HEK293 (cell line): Measurements from ENCODE around the gene B3GNT3.

Experiments used
- CTCF ChIA-PET: fragments of 350-600 bp; formaldehyde crosslinking; extraction: SDS; loops from one replicate; lab custom pipeline; 2021; ENCODE audit warnings: antibody characterized with exemption; lab: Yijun Ruan, JAX
- POLR2A ChIA-PET: fragments of 300-600 bp; formaldehyde crosslinking; extraction: SDS; loops from one replicate; lab custom pipeline; 2020; ENCODE audit warnings: antibody characterized with exemption, inconsistent platforms; lab: Yijun Ruan, JAX
- H3K27ac ChIP-seq: fragments of 200-500 bp; sonication (Bioruptor generic); 2 replicates; pipeline ENCODE4 v1.5.1; 2014; ENCODE audit warnings: low read depth, low read length, control low read depth, inconsistent platforms; ENCODE audit errors: extremely low read depth
- H3K36me3 ChIP-seq, 2 experiments: fragments of 200-500 bp in 1 of 2; sonication (Bioruptor generic) in 1 of 2; 1 replicate in 1 of 2; 2 replicates in 1 of 2; pipeline ENCODE4 v1.5.1; 2014 to 2017; ENCODE audit warnings: inconsistent platforms in 2 of 2, low read length in 2 of 2; ENCODE audit not compliant: control insufficient read depth in 2 of 2, insufficient read depth in 1 of 2
- H3K4me1 ChIP-seq: fragments of 200-500 bp; sonication (Bioruptor generic); 2 replicates; pipeline ENCODE4 v1.5.1; 2014; ENCODE audit warnings: mild to moderate bottlenecking, low read length, inconsistent platforms; ENCODE audit not compliant: control insufficient read depth, insufficient read depth
- H3K4me3 ChIP-seq: 2 replicates; pipeline ENCODE4 v1.5.1; 2011; ENCODE audit warnings: low read depth, mild to moderate bottlenecking, control low read depth, low read length, moderate library complexity
- H3K9me3 ChIP-seq: fragments of 200-500 bp; sonication (Bioruptor generic); 2 replicates; pipeline ENCODE4 v1.5.1; 2014; ENCODE audit warnings: low read depth, low read length, inconsistent platforms; ENCODE audit not compliant: control insufficient read depth, insufficient read depth
- GLI2 ChIP-seq: fragments of 450-650 bp; formaldehyde crosslinking; IDR thresholded peaks from 2 replicates; pipeline ENCODE4; 2017; ENCODE audit warnings: missing biosample characterization, missing genetic modification characterization, low read depth, borderline replicate concordance
- GLIS1 ChIP-seq: fragments of 450-650 bp; formaldehyde crosslinking; IDR thresholded peaks from 2 replicates; pipeline ENCODE4 v1.5.1; 2016; ENCODE audit warnings: missing biosample characterization, missing genetic modification characterization
- KLF10 ChIP-seq: fragments of 450-650 bp; IDR thresholded peaks from 2 replicates; pipeline ENCODE4 v1.5.1; 2018; ENCODE audit warnings: missing biosample characterization, mild to moderate bottlenecking, missing genetic modification characterization
- KLF16 ChIP-seq: fragments of 450-650 bp; formaldehyde crosslinking; IDR thresholded peaks from 2 replicates; pipeline ENCODE4 v1.5.1; 2017; ENCODE audit warnings: missing biosample characterization, missing genetic modification characterization
- KLF7 ChIP-seq: fragments of 450-650 bp; formaldehyde crosslinking; IDR thresholded peaks from 2 replicates; pipeline ENCODE4 v1.5.1; 2016; ENCODE audit warnings: missing biosample characterization, missing genetic modification characterization, borderline replicate concordance
- KLF9 ChIP-seq: fragments of 450-650 bp; formaldehyde crosslinking; IDR thresholded peaks from 2 replicates; pipeline ENCODE4 v1.5.1; 2016; ENCODE audit warnings: missing biosample characterization, missing genetic modification characterization, low read depth
- SETDB1 ChIP-seq: IDR thresholded peaks from one replicate; pipeline ENCODE4 v1.6.1; 2017; ENCODE audit warnings: mild to moderate bottlenecking, low read length, moderate library complexity, mixed read lengths; ENCODE audit not compliant: insufficient read length
- SP3 ChIP-seq: fragments of 450-650 bp; formaldehyde crosslinking; IDR thresholded peaks from 2 replicates; pipeline ENCODE4 v1.5.1; 2016; ENCODE audit warnings: missing biosample characterization, missing genetic modification characterization
- SP7 ChIP-seq: fragments of 450-650 bp; formaldehyde crosslinking; IDR thresholded peaks from 2 replicates; pipeline ENCODE4 v1.5.1; 2016; ENCODE audit warnings: missing biosample characterization, missing genetic modification characterization
- WT1 ChIP-seq: fragments of 450-650 bp; formaldehyde crosslinking; IDR thresholded peaks from 2 replicates; pipeline ENCODE4 v1.5.1; 2016; ENCODE audit warnings: missing biosample characterization, missing genetic modification characterization
- ZFHX2 ChIP-seq: fragments of 450-650 bp; formaldehyde crosslinking; conservative IDR thresholded peaks from 2 replicates; pipeline ENCODE4 v1.5.1; 2016; ENCODE audit warnings: missing biosample characterization, missing genetic modification characterization
- ZNF10 ChIP-seq: fragments of 450-650 bp; formaldehyde crosslinking; IDR thresholded peaks from 2 replicates; pipeline ENCODE4 v1.5.1; 2017; ENCODE audit warnings: missing biosample characterization, missing genetic modification characterization
- ZNF239 ChIP-seq: fragments of 450-650 bp; formaldehyde crosslinking; IDR thresholded peaks from 2 replicates; pipeline ENCODE4 v1.5.1; 2016; ENCODE audit warnings: missing biosample characterization, missing genetic modification characterization
- ZNF248 ChIP-seq: fragments of 450-650 bp; formaldehyde crosslinking; IDR thresholded peaks from 2 replicates; pipeline ENCODE4 v1.5.1; 2017; ENCODE audit warnings: missing biosample characterization, missing genetic modification characterization
- ZNF280C ChIP-seq: fragments of 450-650 bp; formaldehyde crosslinking; IDR thresholded peaks from 2 replicates; pipeline ENCODE4 v1.5.1; 2016; ENCODE audit warnings: missing biosample characterization, missing genetic modification characterization
- ZNF354C ChIP-seq: fragments of 450-650 bp; formaldehyde crosslinking; IDR thresholded peaks from 2 replicates; pipeline ENCODE4 v1.5.1; 2016; ENCODE audit warnings: missing biosample characterization, missing genetic modification characterization, low read depth, borderline replicate concordance
- ZNF426 ChIP-seq: fragments of 450-650 bp; formaldehyde crosslinking; IDR thresholded peaks from 2 replicates; pipeline ENCODE4 v1.5.1; 2017; ENCODE audit warnings: missing biosample characterization, missing genetic modification characterization, mild to moderate bottlenecking, inconsistent platforms, moderate library complexity
- ZNF433 ChIP-seq: fragments of 450-650 bp; formaldehyde crosslinking; IDR thresholded peaks from 2 replicates; pipeline ENCODE4 v1.5.1; 2016; ENCODE audit warnings: missing biosample characterization, missing genetic modification characterization, low read depth
- ZNF488 ChIP-seq: fragments of 450-650 bp; formaldehyde crosslinking; IDR thresholded peaks from 2 replicates; pipeline ENCODE4 v1.5.1; 2016; ENCODE audit warnings: missing biosample characterization, missing genetic modification characterization
- ZNF621 ChIP-seq: fragments of 450-650 bp; formaldehyde crosslinking; IDR thresholded peaks from 2 replicates; pipeline ENCODE4 v1.5.1; 2017; ENCODE audit warnings: missing biosample characterization, missing genetic modification characterization
- ZNF776 ChIP-seq: fragments of 450-650 bp; formaldehyde crosslinking; IDR thresholded peaks from 2 replicates; pipeline ENCODE4 v1.5.0; 2017; ENCODE audit warnings: missing biosample characterization, missing genetic modification characterization, borderline replicate concordance
- ZNF843 ChIP-seq: fragments of 450-650 bp; formaldehyde crosslinking; IDR thresholded peaks from 2 replicates; pipeline ENCODE4 v1.5.1; 2016; ENCODE audit warnings: missing biosample characterization, missing genetic modification characterization
- TF ChIP-seq, protein P1 (sequence below): fragments of 450-650 bp; formaldehyde crosslinking; IDR thresholded peaks from 2 replicates; pipeline ENCODE4 v1.5.1; 2016; ENCODE audit warnings: missing biosample characterization, missing genetic modification characterization
- TF ChIP-seq, protein P2 (sequence below): fragments of 450-650 bp; formaldehyde crosslinking; IDR thresholded peaks from 2 replicates; pipeline ENCODE4 v1.5.1; 2016; ENCODE audit warnings: missing biosample characterization, missing genetic modification characterization
- TF ChIP-seq, protein P3 (sequence below): fragments of 450-650 bp; IDR thresholded peaks from 2 replicates; pipeline ENCODE4 v1.5.1; 2018; ENCODE audit warnings: missing biosample characterization, mild to moderate bottlenecking, missing genetic modification characterization
- TF ChIP-seq, protein P4 (sequence below): fragments of 450-650 bp; formaldehyde crosslinking; IDR thresholded peaks from 2 replicates; pipeline ENCODE4 v1.5.1; 2016; ENCODE audit warnings: missing biosample characterization, missing genetic modification characterization

The B3GNT3 gene

GRCh38 chr19:17778968-17779929 lies 15.7 kb upstream of the B3GNT3 start:
- CTCF ChIA-PET, result no interaction called here
- H3K27ac ChIP-seq, result no peak overlapping the region
- POLR2A ChIA-PET, result no interaction called here
- no peaks in the 10 kb centered on the region for H3K4me1 ChIP-seq
- no peaks in the 10 kb centered on the region for H3K36me3 ChIP-seq
- no peak overlapping the region for H3K4me3 ChIP-seq
- H3K9me3 ChIP-seq, result no peaks in the 10 kb centered on the region
- no peak for TF ChIP-seq ZNF488
- no peak for TF ChIP-seq ZNF843 (tag by site-specific recombination)
- TF ChIP-seq ZNF239, result no peak
- no peak for TF ChIP-seq ZNF354C (tag by site-specific recombination)
- no peak for TF ChIP-seq ZNF10 (tag by site-specific recombination)
- TF ChIP-seq KLF7 (tag by site-specific recombination), result 0 out of 2 replicates have a peak, but pooled peaks have one; percentile 12
- peak; percentile 96 for TF ChIP-seq WT1 (tag by site-specific recombination)
- peak; percentile 85 for TF ChIP-seq ZFHX2 (tag by site-specific recombination)
- TF ChIP-seq, protein P1, sequence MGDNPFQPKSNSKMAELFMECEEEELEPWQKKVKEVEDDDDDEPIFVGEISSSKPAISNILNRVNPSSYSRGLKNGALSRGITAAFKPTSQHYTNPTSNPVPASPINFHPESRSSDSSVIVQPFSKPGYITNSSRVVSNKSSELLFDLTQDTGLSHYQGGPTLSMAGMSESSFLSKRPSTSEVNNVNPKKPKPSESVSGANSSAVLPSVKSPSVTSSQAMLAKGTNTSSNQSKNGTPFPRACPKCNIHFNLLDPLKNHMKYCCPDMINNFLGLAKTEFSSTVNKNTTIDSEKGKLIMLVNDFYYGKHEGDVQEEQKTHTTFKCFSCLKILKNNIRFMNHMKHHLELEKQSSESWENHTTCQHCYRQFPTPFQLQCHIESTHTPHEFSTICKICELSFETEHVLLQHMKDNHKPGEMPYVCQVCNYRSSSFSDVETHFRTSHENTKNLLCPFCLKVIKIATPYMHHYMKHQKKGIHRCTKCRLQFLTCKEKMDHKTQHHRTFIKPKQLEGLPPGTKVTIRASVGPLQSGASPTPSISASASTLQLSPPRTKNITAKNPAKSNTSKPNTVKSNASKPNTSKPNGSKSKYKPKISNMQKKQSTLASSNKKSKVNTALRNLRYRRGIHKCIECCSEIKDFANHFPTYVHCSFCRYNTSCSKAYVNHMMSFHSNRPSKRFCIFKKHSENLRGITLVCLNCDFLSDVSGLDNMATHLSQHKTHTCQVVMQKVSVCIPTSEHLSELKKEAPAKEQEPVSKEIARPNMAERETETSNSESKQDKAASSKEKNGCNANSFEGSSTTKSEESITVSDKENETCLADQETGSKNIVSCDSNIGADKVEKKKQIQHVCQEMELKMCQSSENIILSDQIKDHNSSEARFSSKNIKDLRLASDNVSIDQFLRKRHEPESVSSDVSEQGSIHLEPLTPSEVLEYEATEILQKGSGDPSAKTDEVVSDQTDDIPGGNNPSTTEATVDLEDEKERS (tag by site-specific recombination), result no peak
- TF ChIP-seq ZNF248 (tag by site-specific recombination), result no peak
- TF ChIP-seq KLF16 (tag by site-specific recombination), result no peak
- peak; percentile 93 for TF ChIP-seq GLIS1 (tag by site-specific recombination)
- TF ChIP-seq SP3 (tag by site-specific recombination), result peak; percentile 77
- TF ChIP-seq ZNF280C, result no peak
- TF ChIP-seq GLI2, result no peak
- TF ChIP-seq KLF9, result no peak
- TF ChIP-seq SETDB1, result no peak
- TF ChIP-seq ZNF776 (tag by site-specific recombination), result no peak
- no peak for TF ChIP-seq ZNF621 (tag by site-specific recombination)
- no peak for TF ChIP-seq ZNF426 (tag by site-specific recombination)
- peak; percentile 65 for TF ChIP-seq SP7 (tag by site-specific recombination)
- TF ChIP-seq, protein P2, sequence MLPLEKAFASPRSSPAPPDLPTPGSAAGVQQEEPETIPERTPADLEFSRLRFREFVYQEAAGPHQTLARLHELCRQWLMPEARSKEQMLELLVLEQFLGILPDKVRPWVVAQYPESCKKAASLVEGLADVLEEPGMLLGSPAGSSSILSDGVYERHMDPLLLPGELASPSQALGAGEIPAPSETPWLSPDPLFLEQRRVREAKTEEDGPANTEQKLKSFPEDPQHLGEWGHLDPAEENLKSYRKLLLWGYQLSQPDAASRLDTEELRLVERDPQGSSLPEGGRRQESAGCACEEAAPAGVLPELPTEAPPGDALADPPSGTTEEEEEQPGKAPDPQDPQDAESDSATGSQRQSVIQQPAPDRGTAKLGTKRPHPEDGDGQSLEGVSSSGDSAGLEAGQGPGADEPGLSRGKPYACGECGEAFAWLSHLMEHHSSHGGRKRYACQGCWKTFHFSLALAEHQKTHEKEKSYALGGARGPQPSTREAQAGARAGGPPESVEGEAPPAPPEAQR (tag by site-specific recombination), result no peak
- TF ChIP-seq ZNF433 (tag by site-specific recombination), result no peak
- TF ChIP-seq, protein P3, sequence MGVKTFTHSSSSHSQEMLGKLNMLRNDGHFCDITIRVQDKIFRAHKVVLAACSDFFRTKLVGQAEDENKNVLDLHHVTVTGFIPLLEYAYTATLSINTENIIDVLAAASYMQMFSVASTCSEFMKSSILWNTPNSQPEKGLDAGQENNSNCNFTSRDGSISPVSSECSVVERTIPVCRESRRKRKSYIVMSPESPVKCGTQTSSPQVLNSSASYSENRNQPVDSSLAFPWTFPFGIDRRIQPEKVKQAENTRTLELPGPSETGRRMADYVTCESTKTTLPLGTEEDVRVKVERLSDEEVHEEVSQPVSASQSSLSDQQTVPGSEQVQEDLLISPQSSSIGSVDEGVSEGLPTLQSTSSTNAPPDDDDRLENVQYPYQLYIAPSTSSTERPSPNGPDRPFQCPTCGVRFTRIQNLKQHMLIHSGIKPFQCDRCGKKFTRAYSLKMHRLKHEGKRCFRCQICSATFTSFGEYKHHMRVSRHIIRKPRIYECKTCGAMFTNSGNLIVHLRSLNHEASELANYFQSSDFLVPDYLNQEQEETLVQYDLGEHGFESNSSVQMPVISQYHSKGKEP (tag by site-specific recombination), result no peak
- TF ChIP-seq KLF10 (tag by site-specific recombination), result no peak
- TF ChIP-seq, protein P4, sequence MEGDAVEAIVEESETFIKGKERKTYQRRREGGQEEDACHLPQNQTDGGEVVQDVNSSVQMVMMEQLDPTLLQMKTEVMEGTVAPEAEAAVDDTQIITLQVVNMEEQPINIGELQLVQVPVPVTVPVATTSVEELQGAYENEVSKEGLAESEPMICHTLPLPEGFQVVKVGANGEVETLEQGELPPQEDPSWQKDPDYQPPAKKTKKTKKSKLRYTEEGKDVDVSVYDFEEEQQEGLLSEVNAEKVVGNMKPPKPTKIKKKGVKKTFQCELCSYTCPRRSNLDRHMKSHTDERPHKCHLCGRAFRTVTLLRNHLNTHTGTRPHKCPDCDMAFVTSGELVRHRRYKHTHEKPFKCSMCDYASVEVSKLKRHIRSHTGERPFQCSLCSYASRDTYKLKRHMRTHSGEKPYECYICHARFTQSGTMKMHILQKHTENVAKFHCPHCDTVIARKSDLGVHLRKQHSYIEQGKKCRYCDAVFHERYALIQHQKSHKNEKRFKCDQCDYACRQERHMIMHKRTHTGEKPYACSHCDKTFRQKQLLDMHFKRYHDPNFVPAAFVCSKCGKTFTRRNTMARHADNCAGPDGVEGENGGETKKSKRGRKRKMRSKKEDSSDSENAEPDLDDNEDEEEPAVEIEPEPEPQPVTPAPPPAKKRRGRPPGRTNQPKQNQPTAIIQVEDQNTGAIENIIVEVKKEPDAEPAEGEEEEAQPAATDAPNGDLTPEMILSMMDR (tag by site-specific recombination), result no peak
